Adipose tissue (tissue), 3 donors: ENCODE results near the gene MAGI1. TPM values are rescaled to one million over a fixed set of nuclear protein-coding genes. Genes with fewer than 3 reads are reported as not detected.

ENCODE experiments used
- H3K27ac ChIP-seq: one replicate; pipeline ENCODE4 v1.5.1; 2013; ENCODE audit warnings: low read depth, low read length
- WGBS, 3 donors: extraction: QIAGEN DNeasy Blood & Tissue Kit; methylation state at CpG; one replicate each; pipeline ENCODE4 v1.1.7; 2013; 5-methylcytosine and 5-hydroxymethylcytosine counted together
- polyA plus RNA-seq, 3 donors: library from polyadenylated mRNA; stranded (reverse); fragments of 200-250 nt; gene quantifications; one replicate each; pipeline ENCODE4 v1.2.3, GENCODE V29; 2013
- donor health status: healthy with polysubstance abuse.
- donor health status: Bipolar disorder and iron deficiency.
- donor health status: healthy.

Gene MAGI1
- polyA plus RNA-seq, 3 donors = 8.8 to 10.5 (median 10.4) TPM

DNA sequence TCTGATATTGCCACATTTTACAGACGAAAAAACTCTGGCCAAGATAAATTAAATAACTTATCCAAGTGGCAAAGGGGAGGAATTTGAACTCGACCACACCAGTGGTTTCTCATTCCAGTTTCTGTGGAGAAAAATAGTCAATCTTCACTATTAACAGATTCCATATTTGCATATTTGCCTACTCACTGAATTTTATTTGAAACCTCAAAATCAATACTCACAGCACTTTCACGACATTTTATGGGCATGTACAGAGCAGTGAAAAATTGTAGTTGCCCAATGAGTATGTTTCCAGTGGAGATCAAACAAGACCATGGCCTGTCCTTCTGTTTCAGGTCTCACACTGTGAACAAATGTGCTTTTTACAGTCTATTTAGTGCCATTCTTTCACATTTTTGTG lies 374.3 kb downstream of the MAGI1 start:
- 63 to 85% (median 84%) methylated on average over 3 of the region's 3 CpGs for WGBS, 3 donors
- H3K27ac ChIP-seq = no peak overlapping the region

DNA sequence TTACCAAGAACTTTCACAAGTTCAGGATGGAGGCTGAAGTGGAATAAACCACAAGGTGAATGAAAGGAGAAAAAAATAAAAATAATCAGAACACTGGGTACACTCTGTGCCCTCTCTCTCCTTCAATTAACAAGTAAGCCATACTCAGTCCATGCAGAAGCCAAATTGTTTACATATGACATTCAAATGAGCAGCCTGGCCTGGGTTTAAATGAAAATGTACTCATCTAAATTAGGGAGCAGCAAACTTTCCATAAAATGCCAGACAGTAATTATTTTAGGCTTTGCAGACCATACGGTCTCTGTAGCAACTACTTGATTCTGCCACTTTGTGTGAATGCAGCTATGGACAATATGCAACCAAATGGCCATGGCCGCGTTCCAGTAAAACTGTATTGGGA lies 376.6 kb downstream of the MAGI1 start:
- WGBS, 3 donors = 75 to 95% (median 84%) methylated on average over 3 of the region's 3 CpGs
- H3K27ac ChIP-seq = no peak overlapping the region

DNA sequence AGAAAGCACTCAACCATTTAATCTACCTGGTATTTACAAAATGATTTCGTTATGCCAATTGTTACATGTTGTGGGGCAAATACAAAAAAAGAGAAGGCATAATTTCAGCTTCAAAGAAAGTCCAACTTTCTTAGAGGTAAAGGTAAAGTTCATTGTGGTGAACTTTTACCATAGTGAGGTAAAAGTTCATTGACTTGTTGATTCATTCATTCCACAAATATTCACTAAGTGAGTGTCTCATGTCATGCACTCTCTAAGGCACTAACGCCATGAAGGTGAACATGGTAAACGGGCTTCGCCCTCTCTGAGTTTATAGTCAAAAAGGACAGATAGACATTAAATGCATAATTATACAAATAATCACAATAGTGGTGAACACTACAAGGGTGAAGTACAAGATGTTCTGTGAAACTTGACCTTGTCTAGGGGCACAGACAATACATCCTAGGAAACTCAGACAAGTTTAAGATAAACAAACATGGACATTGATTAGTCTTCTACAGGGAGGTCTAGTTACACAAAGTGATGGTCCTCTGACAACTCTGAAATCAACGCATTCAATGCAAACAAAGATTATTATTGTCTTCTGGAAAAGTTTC lies 378.6 kb downstream of the MAGI1 start:
- H3K27ac ChIP-seq = no peak overlapping the region
- 86 to 90% (median 89%) methylated on average over 5 of the region's 5 CpGs for WGBS, 3 donors

DNA sequence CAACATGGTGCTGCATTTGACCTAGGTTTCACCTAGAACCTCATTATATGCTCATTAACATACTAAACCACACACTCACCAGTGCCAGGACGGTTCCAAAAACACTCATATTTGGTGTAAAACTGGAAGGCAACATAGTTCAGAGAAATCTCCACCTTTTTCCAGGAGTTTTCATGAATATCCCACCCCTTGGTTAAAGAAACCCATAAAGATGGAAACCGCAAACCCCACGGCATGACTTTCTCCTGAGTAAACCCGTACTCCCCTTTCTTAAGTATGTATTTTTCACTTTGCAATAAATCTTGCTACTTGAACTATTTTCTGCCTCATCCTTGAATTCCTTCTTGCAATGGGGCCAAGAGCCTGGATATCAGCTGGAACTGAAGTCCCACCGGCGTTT lies 379.3 kb downstream of the MAGI1 start:
- 84 to 95% (median 89%) methylated on average over 6 of the region's 6 CpGs for WGBS, 3 donors

DNA sequence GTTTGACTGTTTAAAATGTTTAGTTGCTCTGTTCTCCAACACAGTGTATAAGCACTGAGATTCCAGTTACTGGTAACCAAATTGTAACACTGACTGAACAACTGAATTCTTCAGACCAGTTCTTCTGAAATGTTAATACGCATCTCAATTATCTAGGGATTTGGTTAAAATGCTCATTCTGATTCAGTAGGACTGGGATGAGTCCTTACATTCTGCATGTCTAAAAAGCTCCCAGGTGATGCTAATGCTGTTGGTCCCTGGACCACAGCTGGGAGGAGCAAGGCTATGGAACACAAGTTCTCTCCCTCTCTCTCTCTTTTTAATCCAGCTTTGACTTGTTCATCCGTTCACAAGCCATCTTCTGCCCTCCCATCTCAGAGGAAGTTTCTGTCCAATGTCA lies 380.3 kb downstream of the MAGI1 start:
- WGBS, 3 donors = 71 to 89% (median 83%) methylated on average over 2 of the region's 2 CpGs
- H3K27ac ChIP-seq = no peak overlapping the region

More for the DNA sequence above, 379.3 kb downstream of the MAGI1 start:
- no peak overlapping the region for H3K27ac ChIP-seq

DNA sequence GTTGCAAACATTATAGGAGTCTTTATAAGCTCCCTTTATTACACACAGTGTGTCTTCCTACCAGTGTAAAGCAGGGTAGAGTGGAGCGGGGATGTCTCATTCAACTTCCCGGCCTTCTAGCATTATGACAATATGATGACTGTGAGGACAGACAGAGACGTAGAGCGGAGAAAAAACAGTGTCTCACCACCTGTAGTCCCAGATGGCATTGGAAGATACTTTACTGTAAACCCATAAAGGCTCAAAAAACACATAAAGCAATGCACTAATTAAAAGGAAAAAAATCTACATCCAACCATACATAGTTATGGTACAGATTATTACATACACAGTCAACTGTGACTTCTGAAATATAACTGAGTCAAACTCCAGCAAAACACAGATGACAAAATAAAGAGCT lies 383.7 kb downstream of the MAGI1 start:
- H3K27ac ChIP-seq = no peak overlapping the region
- WGBS, 3 donors = 93 to 97% (median 96%) methylated on average over 4 of the region's 4 CpGs

DNA sequence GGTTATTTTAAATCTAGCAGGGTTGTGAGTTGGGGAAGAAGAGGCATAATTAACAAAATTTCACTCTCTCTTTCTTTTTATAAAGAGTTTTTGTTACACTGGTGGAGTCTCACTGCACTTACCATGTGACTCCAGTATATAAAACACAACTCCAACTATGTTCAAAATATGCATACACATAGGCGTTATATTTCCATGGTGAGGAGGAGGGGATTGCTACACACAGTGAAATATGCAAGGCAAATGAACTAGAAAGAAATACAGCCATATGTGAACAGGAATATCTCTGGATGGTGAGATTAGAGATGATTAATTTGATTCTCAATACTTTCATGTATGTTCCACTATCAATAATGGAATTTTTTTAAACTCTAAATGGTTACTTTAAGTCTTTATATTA lies 385.0 kb downstream of the MAGI1 start:
- H3K27ac ChIP-seq = no peak overlapping the region
- WGBS, 3 donors = 86 to 93% (median 90%) methylated on average over 1 of the region's 1 CpG

DNA sequence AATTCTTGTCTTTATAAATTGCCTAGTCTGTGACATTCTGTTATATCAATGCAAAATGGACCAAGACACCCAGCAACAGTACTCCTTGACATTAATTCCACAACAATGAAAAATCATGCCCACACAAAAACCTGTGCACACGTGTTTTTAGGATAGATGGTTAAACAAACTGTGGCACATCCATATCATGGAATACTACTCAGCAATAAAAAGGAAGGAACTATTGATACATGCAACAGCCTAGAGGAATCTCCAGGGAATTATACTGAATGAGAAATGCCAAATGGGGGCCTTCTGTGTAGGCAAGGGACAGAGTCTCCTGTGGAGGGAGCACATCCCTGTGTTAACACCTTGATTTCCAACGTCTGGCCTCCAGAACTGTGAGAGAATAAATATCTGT lies 388.5 kb downstream of the MAGI1 start:
- 87 to 93% (median 87%) methylated on average over 2 of the region's 2 CpGs for WGBS, 3 donors
- no peak overlapping the region for H3K27ac ChIP-seq

DNA sequence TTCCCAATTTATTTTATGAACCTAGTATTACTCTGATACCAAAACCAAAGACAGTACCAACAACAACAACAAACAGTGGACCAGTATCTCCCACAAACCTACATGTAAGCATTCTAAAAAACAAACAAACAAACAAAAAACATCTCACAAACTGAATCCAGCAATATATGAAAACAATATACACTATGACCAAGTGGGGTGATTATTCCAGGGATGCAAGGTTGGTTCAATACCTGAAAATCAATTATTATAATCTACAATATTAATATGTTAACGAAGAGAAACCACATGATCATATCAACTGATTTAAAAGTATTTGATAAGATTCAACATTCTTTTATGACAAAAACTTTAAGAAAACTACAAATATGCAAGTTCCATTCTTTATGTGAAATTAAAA lies 391.3 kb downstream of the MAGI1 start:
- no peak overlapping the region for H3K27ac ChIP-seq
- 87 to 100% (median 92%) methylated on average over 1 of the region's 1 CpG for WGBS, 3 donors

DNA sequence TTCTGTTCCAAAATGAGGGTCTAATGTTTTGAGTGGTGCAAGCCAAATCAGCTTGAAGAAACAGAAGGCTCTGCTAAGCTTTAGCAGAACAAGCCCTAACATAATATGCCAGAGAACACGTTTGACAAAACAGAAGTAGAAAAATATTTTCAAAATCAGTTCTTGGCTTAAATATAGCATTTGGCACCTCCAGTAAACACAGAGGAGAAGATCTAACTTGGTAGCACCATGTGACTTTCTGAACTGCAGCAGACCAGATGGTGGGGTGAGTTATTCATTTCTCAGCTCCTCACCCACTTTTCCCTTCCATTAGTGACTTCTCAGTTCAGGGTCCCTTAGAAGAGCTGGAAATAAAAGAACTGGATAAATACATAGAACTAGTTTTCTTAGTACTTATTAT lies 395.8 kb downstream of the MAGI1 start:
- no peak overlapping the region for H3K27ac ChIP-seq
- 31 to 52% (median 49%) methylated on average over 1 of the region's 1 CpG for WGBS, 3 donors

DNA sequence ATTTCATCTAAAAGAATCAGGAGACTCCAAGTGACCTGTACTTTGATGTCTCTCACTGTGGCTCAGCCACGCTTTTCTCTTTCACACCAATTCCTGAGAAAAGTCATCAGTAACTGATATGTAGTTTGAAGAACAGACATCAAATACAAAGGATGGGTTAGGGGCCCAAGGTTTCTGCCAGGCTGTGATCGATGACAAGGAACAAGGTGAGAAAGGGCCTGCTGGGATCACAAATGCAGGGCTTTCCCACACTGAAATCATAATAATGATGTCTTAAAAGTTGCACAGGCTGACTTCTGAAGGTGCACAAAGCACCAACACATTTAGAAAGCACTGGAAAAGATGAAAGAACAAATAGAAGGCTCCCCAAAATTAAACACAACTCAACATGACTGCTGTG lies 396.9 kb downstream of the MAGI1 start:
- 58 to 73% (median 62%) methylated on average over 2 of the region's 2 CpGs for WGBS, 3 donors
- no peak overlapping the region for H3K27ac ChIP-seq

DNA sequence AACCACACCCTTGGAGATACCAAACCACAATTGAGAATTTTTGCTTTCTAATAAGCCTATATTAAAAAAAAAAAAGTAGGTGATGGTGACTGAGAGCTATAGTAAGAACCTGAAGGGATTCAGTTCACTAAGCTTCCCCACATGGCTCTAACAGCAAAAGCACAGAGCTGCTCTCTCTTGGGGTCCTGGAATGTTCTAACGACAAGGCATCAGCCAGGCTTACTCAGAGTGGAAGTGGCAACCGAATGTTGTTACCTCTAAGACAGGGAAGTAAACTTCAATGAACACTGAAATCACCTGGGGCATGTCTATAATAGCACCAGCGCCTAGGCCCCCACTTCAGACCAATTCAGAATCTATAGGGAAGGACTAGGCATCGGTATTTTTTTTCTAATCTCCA lies 397.7 kb downstream of the MAGI1 start:
- 77 to 81% (median 77%) methylated on average over 4 of the region's 4 CpGs for WGBS, 3 donors
- H3K27ac ChIP-seq = no peak overlapping the region

DNA sequence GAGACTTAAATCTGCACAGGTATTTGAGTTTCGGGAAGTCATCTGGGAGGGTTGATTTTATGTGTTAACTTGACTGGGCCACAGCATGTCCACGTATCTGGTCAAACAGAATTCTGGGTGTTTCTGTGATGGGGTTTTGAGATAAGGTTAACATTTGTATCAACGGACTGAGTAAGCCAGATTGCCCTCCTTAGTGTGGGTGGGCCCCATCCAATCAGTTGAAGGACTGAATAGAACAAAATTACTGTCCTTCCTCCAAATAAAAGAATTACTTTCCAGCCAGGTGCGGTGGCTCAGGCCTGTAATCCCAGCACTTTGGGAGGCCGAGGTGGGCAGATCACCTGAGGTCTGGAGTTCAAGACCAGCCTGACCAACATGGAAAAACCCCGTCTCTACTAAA lies 399.3 kb downstream of the MAGI1 start:
- no peak overlapping the region for H3K27ac ChIP-seq
- 92 to 95% (median 94%) methylated on average over 6 of the region's 6 CpGs for WGBS, 3 donors

DNA sequence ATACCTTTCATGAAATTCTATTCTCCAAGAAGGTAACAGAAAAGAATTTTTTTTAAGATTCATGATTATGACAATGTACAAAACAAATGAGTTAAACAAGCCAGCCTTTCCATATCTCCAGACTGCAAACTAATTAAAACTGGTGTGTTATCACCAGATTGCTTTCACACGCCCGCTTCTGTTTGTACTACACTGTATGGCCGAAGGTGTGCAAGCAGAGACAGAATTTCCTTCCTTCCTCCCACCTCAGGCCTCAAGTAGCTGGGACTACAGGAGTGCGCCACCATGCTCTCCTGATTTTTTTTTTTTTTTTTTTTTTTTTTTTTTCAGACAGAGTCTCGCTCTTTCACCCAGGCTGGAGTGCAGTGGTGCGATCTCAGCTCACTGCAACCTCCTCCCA lies 400.4 kb downstream of the MAGI1 start:
- no peak overlapping the region for H3K27ac ChIP-seq
- WGBS, 3 donors = 80 to 92% (median 86%) methylated on average over 5 to 6 of the region's 6 CpGs

DNA sequence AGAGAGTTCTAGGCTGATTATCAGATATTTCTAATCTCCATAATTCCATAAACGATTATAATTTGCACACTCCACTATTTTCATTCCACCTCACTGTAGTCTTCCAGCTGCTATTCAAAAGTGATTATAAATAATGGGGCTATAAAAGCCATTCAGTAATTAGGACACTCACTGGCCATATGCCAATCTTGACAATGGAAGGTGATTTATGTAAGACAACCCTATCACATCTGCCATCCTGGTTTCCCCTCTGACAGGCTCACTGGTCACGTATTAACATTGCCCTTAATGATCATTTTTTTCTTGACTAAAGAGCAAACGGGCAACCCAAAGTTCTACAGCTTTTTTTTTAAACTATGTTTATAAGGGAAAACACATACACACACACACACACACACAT lies 402.4 kb downstream of the MAGI1 start:
- H3K27ac ChIP-seq = no peak overlapping the region
- WGBS, 3 donors = 50 to 51% (median 50%) methylated on average over 3 of the region's 3 CpGs

DNA sequence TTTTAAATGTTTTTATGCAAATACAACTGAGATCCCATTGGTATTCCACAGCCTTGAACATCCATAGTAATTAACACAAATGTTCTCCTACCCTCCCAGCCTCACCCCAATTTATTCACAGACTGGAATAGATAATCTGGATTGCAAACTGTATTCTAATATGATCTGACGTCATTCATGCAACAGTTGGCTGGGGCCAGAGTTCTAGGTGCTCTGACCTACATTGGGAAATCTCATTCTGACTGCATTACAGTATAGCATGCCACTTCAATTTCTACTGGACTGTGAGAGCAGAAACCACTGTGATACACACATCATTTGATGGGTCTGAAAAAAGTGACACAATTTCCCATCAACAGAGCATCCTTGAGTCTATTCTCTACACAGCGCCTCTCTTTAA lies 403.1 kb downstream of the MAGI1 start:
- WGBS, 3 donors = 83 to 92% (median 86%) methylated on average over 2 of the region's 2 CpGs
- H3K27ac ChIP-seq = no peak overlapping the region

DNA sequence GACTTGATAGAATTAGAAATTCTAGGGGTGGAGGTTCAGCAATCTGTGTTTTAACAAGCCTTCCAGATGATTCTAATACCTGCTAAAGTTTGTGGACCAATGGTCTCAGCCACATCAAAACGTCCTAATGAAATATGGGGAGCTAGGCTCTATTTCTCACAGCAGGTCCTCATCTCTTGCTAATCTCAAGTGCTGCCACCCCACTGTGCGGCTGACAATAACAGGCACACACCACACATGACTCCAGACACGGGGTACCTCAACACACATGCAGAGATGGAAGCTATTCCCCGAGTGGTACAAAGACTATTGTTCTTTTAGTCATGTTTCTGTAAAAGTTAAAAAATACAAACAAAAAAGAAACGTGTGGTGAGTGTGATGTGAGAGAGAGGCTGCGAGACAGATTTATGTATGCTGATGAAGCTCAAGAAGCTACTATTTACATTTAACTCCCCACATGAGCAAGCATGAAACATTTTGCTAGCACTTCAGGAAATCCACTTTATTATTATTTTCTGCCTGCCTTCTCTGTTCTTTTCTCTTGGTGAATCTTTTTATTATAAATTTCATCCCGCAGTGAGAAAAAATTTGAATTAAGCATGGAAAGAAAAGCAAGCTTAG lies 405.6 kb downstream of the MAGI1 start:
- WGBS, 3 donors = 76 to 77% (median 77%) methylated on average over 7 of the region's 7 CpGs
- no peak overlapping the region for H3K27ac ChIP-seq

DNA sequence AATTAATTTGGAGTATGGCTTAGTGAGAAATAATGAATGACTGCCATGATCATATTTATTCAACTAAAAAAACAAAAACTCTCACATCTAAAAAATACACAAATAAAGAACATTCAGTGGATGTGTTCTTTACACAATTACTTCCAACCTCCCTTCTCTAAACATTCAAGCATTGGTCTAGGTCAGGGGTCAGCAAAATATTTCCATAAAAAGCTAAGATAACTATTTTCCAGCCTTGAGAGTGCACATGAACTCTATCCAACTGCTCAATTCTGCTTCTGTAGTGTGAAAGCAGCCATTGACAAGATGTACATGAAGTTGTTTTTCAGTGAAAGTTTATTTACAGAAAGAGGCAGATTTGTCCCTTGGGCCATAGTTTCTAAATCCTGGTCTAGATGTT lies 406.3 kb downstream of the MAGI1 start:
- H3K27ac ChIP-seq = no peak overlapping the region

DNA sequence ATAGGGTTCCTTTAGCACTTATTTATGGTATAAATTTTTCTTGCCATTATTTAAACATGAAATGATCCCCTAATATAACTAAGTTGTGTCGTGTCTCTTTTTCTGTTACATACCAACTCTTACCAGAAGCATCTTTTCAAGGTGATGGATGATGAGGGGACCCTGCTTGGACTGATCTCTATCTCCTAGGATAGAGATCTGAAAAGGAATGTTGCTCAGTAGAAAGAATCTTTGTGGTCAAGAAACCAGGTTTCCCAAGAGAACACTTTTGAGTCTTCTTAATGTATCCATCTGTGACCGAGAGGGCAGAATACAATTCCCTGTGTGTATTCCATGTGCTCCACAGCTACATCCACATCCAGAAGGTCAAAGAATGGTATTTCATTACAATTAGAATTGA lies 409.7 kb downstream of the MAGI1 start:
- no peak overlapping the region for H3K27ac ChIP-seq
- WGBS, 3 donors = 81 to 96% (median 85%) methylated on average over 2 of the region's 2 CpGs

DNA sequence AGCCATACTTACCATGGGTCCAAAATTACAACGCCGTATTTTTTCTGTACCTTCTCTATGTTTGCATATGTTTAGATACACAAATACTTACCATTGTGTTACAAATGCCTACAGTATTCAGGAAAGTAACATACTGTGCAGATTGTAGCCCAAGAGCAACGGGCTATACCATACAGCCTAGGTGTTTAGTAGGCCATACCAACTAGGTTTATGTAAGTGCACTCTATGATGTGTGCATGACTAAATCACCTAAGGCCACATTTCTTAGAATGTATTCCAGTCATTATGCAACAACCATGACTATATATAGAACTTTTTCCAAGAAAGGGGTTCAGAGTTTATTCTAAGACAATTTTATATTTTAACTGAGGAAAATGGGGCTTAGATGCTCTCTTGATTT lies 411.7 kb downstream of the MAGI1 start:
- no peak overlapping the region for H3K27ac ChIP-seq
- 93 to 98% (median 98%) methylated on average over 3 of the region's 3 CpGs for WGBS, 3 donors

DNA sequence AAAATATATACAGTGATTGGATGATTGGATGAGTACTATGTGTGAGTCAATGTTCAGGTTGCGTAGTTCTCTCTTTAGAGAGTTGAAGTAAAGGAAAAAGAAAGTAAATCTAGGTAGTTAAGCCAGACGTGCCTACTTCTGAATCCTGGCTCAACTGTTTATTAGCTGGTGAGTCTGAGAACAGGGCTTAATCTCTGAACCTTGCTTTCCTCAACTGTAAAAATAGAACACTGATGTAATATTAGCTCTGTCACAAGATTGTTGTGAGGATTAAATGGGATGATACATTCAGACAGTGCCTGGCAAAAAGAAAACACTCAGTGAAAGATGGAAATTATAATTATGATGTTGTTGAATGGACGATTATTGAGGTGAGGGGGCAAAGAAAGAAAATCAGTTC lies 413.4 kb downstream of the MAGI1 start:
- 48 to 71% (median 56%) methylated on average over 3 of the region's 3 CpGs for WGBS, 3 donors
- no peak overlapping the region for H3K27ac ChIP-seq
